ENCODE measurements around the gene NT5C3B. TPM values are rescaled to one million over a fixed set of nuclear protein-coding genes. Genes with fewer than 3 reads are reported as not detected.

Gene NT5C3B
- total and polyA plus RNA-seq, 12 donors = 14.5 to 48.5 (median 21.4) TPM

- H3K27me3 ChIP-seq = no peaks in the 10 kb centered on the region
- H3K9me3 ChIP-seq = no peaks in the 10 kb centered on the region
- 92 to 94% methylated on average over 8 of the region's 8 CpGs for WGBS, 2 donors
- DNase-seq = no peak
- no peak overlapping the region for H3K4me3 ChIP-seq
- no peak overlapping the region for H3K27ac ChIP-seq
- TF ChIP-seq CTCF (IDR thresholded peaks at IDR 0.05) = no peak
- H3K36me3 ChIP-seq = peaks cover 0 to 6% (median 0%) of the 10 kb centered on the region in 9 donors
- H3K4me1 ChIP-seq = peaks cover 2 to 23% (median 15%) of the 10 kb centered on the region in 9 donors
- intact Hi-C loops (cut with DNase I) = no loop called here
- no peak for ATAC-seq
Observed at GRCh38 chr17:41799366-41799765, 36.7 kb downstream of the NT5C3B start.

GRCh38 chr17:41797377-41797776 is 38.7 kb downstream of the NT5C3B start:
- Histone ChIP-seq H3K4me1 (peaks cover 10 to 43% (median 35%) of the 10 kb centered on the region in 9 donors), H3K27ac (no peak overlapping the region), H3K4me3 (no peak overlapping the region), H3K9me3 (no peaks in the 10 kb centered on the region), H3K27me3 (no peaks in the 10 kb centered on the region), H3K36me3 (peaks cover 0 to 2% (median 0%) of the 10 kb centered on the region in 9 donors)
- ATAC-seq (no peak), DNase-seq (no peak)
- intact Hi-C loops (cut with DNase I) = no loop called here
- WGBS, 2 donors = 81 to 89% methylated on average over 3 of the region's 3 CpGs
- no peak for TF ChIP-seq CTCF (IDR thresholded peaks at IDR 0.05)

- no peak for TF ChIP-seq CTCF (IDR thresholded peaks at IDR 0.05)
- no peak for DNase-seq
- peaks cover 16 to 49% (median 39%) of the 10 kb centered on the region in 9 donors for H3K4me1 ChIP-seq
- 92 to 95% methylated on average over 10 of the region's 10 CpGs for WGBS, 2 donors
- intact Hi-C loops (cut with DNase I) = no loop called here
- H3K4me3 ChIP-seq = no peak overlapping the region
- no peaks in the 10 kb centered on the region for H3K27me3 ChIP-seq
- ATAC-seq = no peak
- no peak overlapping the region for H3K27ac ChIP-seq
- no peaks in the 10 kb centered on the region for H3K36me3 ChIP-seq
- H3K9me3 ChIP-seq = no peaks in the 10 kb centered on the region
Observed at GRCh38 chr17:41796121-41796895, 39.7 kb downstream of the NT5C3B start.

- Histone ChIP-seq H3K36me3 (no peaks in the 10 kb centered on the region), H3K9me3 (no peaks in the 10 kb centered on the region), H3K4me1 (peaks cover 14 to 39% (median 32%) of the 10 kb centered on the region in 9 donors), H3K27me3 (no peaks in the 10 kb centered on the region), H3K4me3 (no peak overlapping the region), H3K27ac (peak overlapping the region in 7 of 10 donors; percentile 79 to 98 (median 92))
- DNase-seq = no peak
- no peak for ATAC-seq
- 93 to 95% methylated on average over 5 of the region's 5 CpGs for WGBS, 2 donors
- intact Hi-C loops (cut with DNase I) = loop anchor here in 1 of 10 donors (5.0 kb wide), 1 partner anchor 1358 kb away; no protein-coding TSS in a partner anchor
- no peak for TF ChIP-seq CTCF (IDR thresholded peaks at IDR 0.05)
Observed at GRCh38 chr17:41794540-41794975, 41.5 kb downstream of the NT5C3B start.

Data from heart right ventricle (tissue), 16 donors.